ENCODE data around the gene FBXO28.

Gene FBXO28

DNA sequence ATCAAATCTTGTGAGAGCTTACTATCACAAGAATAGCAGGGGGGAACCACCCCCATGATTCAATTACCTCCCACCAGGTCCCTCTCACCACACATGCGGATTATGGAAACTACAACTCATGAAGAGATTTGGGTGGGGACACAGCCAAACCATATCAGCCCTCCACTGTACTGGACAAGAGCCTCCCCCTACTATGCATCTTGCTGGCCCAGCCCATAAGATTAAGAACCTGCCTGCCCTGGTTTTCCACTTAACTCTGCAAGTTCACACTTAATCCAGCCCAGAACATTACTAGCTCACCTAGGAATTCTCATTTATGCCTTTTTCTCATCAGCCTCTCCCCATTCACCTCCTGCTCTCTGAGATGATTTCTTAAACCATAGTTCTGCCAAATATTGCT lies 18.0 kb upstream of the FBXO28 start:
- DNase-seq: no peak

DNA sequence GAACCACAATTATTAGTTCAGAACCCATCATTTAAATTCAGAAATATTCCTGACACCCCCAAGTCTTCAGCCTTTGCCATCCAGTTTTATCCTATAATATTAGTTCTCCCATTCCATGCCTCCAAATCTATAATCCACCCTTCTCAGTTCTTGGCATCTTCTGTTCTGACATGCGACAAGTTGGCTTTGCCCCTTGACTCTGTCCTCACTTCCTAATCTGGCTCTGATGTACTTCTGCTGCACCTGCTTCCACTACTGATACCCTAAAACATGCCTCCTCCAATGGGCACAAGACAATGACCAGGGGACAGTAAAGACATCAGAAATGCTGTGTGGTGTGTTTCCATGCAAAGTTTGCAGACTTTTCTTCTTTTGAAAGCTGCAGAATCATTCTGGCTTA lies 17.1 kb upstream of the FBXO28 start:
- no peak for DNase-seq

- no peak for DNase-seq
Measured at GRCh38 chr1:224098007-224098406, 15.9 kb upstream of the FBXO28 start.

GRCh38 chr1:224106568-224107281 lies 7.2 kb upstream of the FBXO28 start:
- DNase-seq: peak; percentile 7

- DNase-seq: no peak
Measured at GRCh38 chr1:224107282-224107625, 6.7 kb upstream of the FBXO28 start.

GRCh38 chr1:224108991-224109390 lies 4.9 kb upstream of the FBXO28 start:
- DNase-seq: no peak

GRCh38 chr1:224109981-224110380 lies 3.9 kb upstream of the FBXO28 start:
- DNase-seq: no peak

DNA sequence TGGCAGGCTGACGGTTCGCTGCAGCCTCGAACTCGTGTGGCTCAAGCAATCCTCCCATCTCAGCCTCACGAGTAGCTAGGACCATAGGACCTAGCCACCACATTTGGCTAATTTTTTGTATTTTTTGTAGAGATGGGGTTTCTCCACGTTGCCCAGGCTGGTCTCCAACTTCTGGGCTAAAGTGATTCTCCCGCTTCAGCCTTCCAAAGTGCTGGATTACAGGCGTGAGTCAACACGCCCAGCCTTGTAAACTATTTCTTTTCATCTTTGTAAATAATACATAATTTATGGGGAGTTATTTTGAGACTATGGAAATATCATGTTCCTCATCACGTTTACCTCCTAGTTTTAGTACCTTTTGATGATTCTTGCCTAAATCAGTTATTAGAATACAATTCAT lies 906 bp upstream of the FBXO28 start:
- DNase-seq: no peak

DNA sequence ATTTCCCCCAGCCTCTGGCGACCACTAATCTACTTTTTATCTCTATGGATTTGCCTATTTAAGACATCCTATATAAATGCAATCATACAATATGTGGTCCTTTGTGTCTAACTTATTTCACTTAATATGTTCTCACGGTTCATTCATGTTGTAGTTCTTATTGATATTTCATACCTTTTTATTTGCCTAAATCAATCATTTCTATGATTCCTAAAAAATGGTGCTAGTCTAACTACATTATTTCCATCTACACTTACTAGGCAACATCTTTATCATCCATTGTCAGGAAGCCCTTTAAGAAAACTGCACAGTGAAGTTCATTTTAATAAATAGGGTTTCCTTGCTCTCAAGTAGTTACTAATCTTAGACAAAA lies 380 bp upstream of the FBXO28 start:
- DNase-seq: no peak

DNA sequence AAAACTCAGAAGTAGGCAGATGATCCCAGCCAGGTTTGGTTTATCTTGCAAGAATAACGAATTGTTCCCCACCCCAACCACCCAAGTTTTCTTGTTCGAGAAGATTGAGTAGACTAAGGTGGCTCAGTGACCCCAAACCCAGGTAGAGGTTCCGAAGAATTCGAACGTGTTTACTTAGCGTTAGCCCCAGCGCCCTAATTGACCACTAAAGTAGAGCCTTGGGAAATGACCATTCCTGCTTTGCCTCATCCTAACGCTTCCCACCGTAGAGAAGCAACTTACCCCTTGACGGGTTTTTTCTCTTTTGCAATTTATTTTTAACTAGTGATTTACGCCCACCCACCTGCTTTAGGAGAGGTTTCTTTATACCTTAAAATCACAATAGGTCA lies 870 bp downstream of the FBXO28 start:
- no peak for DNase-seq

GRCh38 chr1:224116131-224116530 lies 2.2 kb downstream of the FBXO28 start:
- DNase-seq: peak; percentile 54

DNA sequence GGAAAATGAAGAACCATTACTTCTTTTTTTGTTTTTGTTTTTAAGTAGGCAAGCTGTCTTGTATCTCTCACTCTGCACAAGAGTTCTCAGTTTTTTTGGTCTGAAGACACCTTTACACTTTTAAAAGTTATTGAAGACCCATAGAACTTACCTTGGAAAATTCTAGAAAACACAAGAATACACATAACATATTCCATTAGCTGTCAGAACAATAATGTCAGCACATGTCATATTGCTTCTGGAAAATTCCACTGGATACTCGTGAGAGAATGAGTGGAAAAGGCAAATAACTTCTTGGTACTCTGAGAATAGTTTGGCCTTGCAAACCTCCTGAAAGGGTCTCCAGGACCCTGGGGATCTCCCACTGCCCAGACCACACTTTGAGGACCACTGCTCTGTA lies 4.8 kb downstream of the FBXO28 start:
- DNase-seq: no peak

DNA sequence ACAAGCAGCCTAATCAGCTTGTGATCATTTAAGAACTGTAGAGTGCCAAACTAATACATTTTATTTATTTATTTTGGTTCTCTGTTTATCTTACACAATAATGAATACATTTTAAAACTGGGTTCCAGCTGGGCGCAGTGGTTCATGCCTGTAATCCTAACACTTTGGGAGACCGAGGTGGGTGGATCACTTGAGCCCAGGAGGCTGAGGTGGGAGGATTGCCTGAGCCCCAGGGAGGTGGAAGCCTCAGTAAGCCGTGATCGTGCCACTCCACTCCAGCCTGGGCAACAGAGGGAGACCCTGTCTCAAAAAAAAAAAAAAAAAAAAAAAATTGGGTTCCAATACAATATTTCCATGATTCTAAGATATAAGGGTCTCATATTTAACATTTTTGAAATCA lies 9.2 kb downstream of the FBXO28 start:
- DNase-seq: no peak

DNA sequence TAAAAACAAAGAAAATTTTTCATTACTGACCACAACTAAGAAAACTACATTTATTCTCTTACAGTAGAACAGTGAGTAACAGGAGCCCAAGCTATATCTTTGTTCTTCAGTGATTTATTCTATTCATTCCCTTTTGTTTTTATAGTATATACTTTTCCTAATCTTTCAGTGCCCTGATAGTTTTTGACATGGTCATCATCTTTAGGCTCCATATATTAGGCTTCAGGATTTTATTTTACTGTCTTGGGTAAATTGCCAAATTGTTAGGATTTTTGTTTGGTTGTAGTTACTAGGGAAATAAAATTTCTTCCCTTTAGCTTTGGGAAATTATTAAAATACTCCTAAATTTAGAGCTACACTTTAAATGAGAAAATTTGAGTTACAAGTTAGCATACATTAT lies 10.3 kb downstream of the FBXO28 start:
- DNase-seq: no peak

DNA sequence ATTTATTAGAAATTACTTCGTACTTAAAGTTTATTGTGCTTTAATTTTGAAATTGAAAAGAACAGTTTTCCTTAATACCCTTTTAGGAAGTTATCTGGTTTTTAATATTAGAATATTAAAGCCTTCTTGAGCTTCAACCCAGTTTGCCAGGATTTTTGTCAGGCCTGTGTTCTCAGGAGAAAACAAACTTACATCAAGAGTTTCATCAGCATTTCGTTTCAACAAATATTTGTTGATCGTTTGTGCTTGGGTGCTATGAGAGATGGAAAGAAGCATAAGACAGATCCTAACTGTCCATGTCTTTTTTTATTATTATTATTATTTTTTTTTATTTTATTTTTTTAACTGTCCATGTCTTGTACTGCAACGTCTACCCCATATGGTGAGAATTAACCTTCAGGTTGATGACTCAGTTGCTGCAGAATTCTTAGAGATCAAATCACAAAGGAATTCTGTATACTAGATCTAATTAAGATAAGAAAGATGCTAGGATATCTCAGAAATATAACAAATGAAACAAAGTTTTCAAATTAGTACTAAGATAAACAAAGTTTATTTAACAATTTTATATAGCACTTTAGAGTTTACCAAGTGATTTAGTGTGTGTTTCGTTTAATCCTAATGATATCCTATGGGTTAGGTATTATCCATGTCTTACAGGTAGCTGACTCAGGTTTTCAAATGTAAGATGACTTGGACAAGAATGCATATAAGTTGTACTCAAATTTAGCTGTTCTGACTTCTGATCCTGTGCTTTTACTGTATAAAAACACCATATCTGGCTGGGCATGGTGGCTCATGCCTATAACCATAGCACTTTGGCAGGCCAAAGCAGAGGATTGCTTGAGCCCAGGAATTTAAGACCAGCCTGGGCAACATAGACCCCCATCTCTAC lies 14.3 kb downstream of the FBXO28 start:
- DNase-seq: no peak

- no peak for DNase-seq
Measured at GRCh38 chr1:224131253-224131652, 17.3 kb downstream of the FBXO28 start.

GRCh38 chr1:224132901-224133300 lies 19.0 kb downstream of the FBXO28 start:
- no peak for DNase-seq

DNA sequence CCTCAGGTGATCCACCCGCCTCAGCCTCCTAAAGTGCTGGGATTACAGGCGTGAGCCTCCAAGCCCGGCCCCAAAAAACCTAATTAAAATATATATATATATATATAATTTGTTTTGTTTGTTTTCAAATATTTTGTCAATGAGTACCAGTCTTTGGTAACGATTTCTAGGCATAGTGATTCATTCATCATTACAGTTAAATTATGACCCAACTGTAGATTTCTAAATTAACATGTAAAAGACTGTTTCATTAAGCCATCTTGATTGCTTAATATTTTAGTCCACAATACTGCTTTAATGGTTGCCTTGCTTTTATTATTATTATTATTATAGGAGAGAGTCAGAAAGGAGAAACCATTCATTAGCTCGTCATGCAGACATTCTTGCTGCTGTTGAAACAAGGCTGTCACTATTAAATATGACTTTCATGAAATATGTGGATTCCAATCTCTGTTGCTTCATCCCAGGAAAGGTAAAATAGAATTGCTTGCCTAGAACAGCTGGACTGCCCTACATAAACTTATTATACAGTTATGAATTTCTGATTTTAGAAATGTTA lies 19.9 kb downstream of the FBXO28 start:
- no peak for DNase-seq

DNA sequence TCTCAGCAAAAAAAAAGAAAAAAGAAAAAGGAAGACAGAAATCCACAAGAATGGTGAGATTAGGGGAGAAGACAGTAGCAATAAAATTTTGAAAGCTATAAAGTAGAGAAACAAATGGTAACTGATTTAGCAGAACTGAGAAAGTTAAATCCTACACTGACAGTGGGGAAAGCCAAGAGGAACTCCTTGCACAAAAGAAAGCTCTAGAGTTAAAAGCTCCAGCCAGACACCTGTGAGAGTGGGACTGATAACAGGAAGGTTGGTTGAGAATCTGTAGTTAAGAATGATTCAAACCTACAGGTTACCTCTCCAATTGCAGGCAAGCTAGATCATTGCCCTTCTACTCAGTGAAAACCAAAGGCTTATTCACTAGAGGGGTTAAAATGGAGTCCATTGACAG lies 23.6 kb downstream of the FBXO28 start:
- DNase-seq: no peak

DNA sequence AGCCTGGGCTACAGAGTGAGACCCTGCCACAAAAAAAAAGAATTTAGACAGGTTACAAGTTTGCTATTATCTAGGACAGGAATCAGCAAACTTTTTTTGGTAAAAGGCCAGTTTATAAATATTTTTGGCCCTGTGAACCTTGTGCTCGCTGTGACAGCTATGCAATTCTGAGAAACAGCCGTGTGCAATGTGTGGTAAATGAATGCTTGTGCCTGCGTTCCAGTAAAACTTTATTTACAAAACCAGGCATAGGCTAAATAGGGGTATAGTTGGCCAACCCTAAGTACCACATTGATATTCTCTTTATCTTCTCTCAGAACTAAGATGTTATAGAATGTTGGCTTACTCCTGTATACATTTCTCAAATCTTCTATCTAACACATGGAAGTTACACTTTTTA lies 24.3 kb downstream of the FBXO28 start:
- no peak for DNase-seq

DNA sequence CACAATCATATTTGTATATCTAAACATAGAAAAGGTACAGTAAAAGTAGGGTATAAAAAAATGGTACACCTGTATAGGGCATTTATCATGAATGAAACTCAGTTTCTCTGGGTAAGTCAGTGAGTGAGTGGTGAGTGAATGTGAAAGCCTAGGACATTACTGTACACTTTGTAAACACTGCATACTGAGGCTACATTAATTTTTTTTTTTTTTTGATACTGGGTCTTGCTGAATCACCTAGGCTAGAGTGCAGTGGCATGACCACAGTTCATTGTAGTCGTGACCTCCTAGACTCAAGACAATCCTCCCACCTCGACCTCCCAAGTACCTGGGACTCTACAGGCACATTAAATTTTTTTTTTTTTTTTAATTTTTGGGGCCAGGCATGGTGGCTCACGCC lies 27.8 kb downstream of the FBXO28 start:
- no peak for DNase-seq

GRCh38 chr1:224149709-224150108 lies 35.8 kb downstream of the FBXO28 start:
- no peak for DNase-seq

- no peak for DNase-seq
Measured at GRCh38 chr1:224151117-224151516, 37.2 kb downstream of the FBXO28 start.

DNA sequence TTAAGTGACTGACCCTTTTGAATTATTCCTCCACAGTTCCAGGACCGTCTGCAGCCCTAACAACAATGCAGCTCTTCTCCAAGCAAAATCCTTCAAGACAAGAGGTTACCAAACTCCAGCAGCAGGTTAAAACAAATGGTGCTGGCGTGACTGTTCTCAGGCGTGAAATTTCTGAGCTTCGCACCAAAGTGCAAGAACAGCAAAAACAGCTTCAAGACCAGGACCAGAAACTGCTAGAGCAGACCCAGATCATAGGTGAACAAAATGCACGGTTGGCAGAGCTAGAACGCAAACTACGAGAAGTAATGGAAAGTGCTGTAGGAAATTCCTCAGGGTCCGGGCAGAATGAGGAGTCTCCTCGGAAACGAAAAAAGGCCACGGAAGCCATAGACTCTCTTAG lies 43.4 kb downstream of the FBXO28 start:
- DNase-seq: no peak
